Mesenchymal stem cell (in vitro differentiated cells and primary cell): ENCODE measurements around the gene ALDH3A2.

Source experiments
- DNase-seq: peaks from one replicate; pipeline ENCODE4 v3.0.0-alpha.2; 2013
- H2AFZ ChIP-seq: one replicate; pipeline ENCODE4 v1.6.1; 2013; ENCODE audit warnings: low read depth, mild to moderate bottlenecking, control low read depth, inconsistent platforms, low read length, moderate library complexity
- H2AK5ac ChIP-seq: 2 replicates; pipeline ENCODE4 v1.6.1; 2013; ENCODE audit warnings: low read length, moderate library complexity, mild to moderate bottlenecking, inconsistent platforms; ENCODE audit not compliant: severe bottlenecking
- H2BK120ac ChIP-seq: one replicate; pipeline ENCODE4 v1.6.1; 2013; ENCODE audit warnings: low read depth, mild to moderate bottlenecking, inconsistent platforms, low read length, moderate library complexity
- H2BK12ac ChIP-seq, 2 experiments: one replicate each; pipeline ENCODE4 v1.6.1; 2013; ENCODE audit warnings: inconsistent platforms in 2 of 2, low read length in 2 of 2, mild to moderate bottlenecking in 2 of 2, moderate library complexity in 2 of 2, control low read depth in 1 of 2
- H2BK15ac ChIP-seq: one replicate; pipeline ENCODE4 v1.6.1; 2013; ENCODE audit warnings: mild to moderate bottlenecking, low read depth, inconsistent platforms; ENCODE audit not compliant: poor library complexity, severe bottlenecking
- H2BK5ac ChIP-seq: 2 replicates; pipeline ENCODE4 v1.6.1; 2013; ENCODE audit warnings: low read depth, mild to moderate bottlenecking, low read length, control low read depth, inconsistent platforms; ENCODE audit not compliant: poor library complexity, severe bottlenecking
- H3K14ac ChIP-seq, 2 experiments: one replicate each; pipeline ENCODE4 v1.6.1; 2013; ENCODE audit warnings: inconsistent platforms in 2 of 2, low read length in 2 of 2, control low read depth in 1 of 2, mild to moderate bottlenecking in 1 of 2, moderate library complexity in 1 of 2
- H3K18ac ChIP-seq, 2 experiments: one replicate each; pipeline ENCODE4 v1.6.1; 2013; ENCODE audit warnings: inconsistent platforms in 2 of 2, low read length in 2 of 2, control low read depth in 1 of 2, low read depth in 1 of 2, mild to moderate bottlenecking in 1 of 2
- H3K23ac ChIP-seq, 2 experiments: one replicate each; pipeline ENCODE4 v1.6.1; 2013; ENCODE audit warnings: inconsistent platforms in 2 of 2, low read length in 2 of 2, mild to moderate bottlenecking in 2 of 2, moderate library complexity in 2 of 2, control low read depth in 1 of 2
- H3K27ac ChIP-seq: 2 replicates; pipeline ENCODE4 v1.5.1; 2013; ENCODE audit warnings: mild to moderate bottlenecking, moderate library complexity, low read length, control low read depth, inconsistent platforms; ENCODE audit not compliant: poor library complexity, severe bottlenecking
- H3K27me3 ChIP-seq, 2 experiments: 2 replicates each; pipeline versions ENCODE4 v1.6.1 to v1.7.0; 2013; ENCODE audit warnings: low read length in 2 of 2, mild to moderate bottlenecking in 2 of 2, moderate library complexity in 2 of 2, control low read depth in 1 of 2, inconsistent platforms in 1 of 2; ENCODE audit not compliant: control insufficient read depth in 1 of 2, insufficient read depth in 1 of 2
- H3K36me3 ChIP-seq, 2 experiments: 2 replicates each; pipeline versions ENCODE4 v1.6.1 to v1.7.0; 2013; ENCODE audit warnings: low read length in 2 of 2, control low read depth in 1 of 2, inconsistent platforms in 1 of 2, low read depth in 1 of 2, mild to moderate bottlenecking in 1 of 2; ENCODE audit not compliant: insufficient read depth in 2 of 2, control insufficient read depth in 1 of 2
- H3K4ac ChIP-seq, 2 experiments: one replicate each; pipeline ENCODE4 v1.6.1; 2013; ENCODE audit warnings: inconsistent platforms in 2 of 2, low read length in 2 of 2, mild to moderate bottlenecking in 2 of 2, moderate library complexity in 2 of 2, control low read depth in 1 of 2, low read depth in 1 of 2
- H3K4me1 ChIP-seq: 2 replicates; pipeline ENCODE4 v1.6.1; 2013; ENCODE audit warnings: low read depth, low read length, control low read depth; ENCODE audit not compliant: control insufficient read depth, insufficient read depth
- H3K4me2 ChIP-seq: 2 replicates; pipeline ENCODE4 v1.6.1; 2013; ENCODE audit warnings: low read length, mild to moderate bottlenecking, inconsistent platforms; ENCODE audit not compliant: poor library complexity, severe bottlenecking
- H3K4me3 ChIP-seq, 2 experiments: 2 replicates each; pipeline versions ENCODE4 v1.5.1 to v1.7.0; 2013; ENCODE audit warnings: low read length in 2 of 2, mild to moderate bottlenecking in 2 of 2, control low read depth in 1 of 2, low read depth in 1 of 2; ENCODE audit not compliant: insufficient read depth in 1 of 2
- H3K79me1 ChIP-seq: replicated peaks from 2 replicates; pipeline ENCODE4 v1.6.1; 2013; ENCODE audit warnings: mild to moderate bottlenecking, control low read depth, low read length, inconsistent platforms; ENCODE audit not compliant: poor library complexity, severe bottlenecking
- H3K9ac ChIP-seq: 2 replicates; pipeline ENCODE4 v1.7.0; 2013; ENCODE audit warnings: mild to moderate bottlenecking, low read length, moderate library complexity
- H3K9me3 ChIP-seq: 2 replicates; pipeline ENCODE4 v1.7.0; 2013; ENCODE audit warnings: mild to moderate bottlenecking, low read length; ENCODE audit not compliant: control insufficient read depth
- H4K8ac ChIP-seq: one replicate; pipeline ENCODE4 v1.6.1; 2013; ENCODE audit warnings: inconsistent platforms, mild to moderate bottlenecking, low read length, moderate library complexity
- H4K91ac ChIP-seq: one replicate; pipeline ENCODE4 v1.6.1; 2013; ENCODE audit warnings: mild to moderate bottlenecking, low read length, inconsistent platforms
- WGBS: methylation state at CpG from one replicate; pipeline ENCODE4 v1.1.7; 2013; ENCODE audit warnings: mixed read lengths; 5-methylcytosine and 5-hydroxymethylcytosine counted together

The ALDH3A2 gene

GRCh38 chr17:19702217-19702641, 53.7 kb downstream of the ALDH3A2 start:
- no peak for DNase-seq
- no peak overlapping the region for H2BK120ac ChIP-seq
- H3K14ac ChIP-seq: no peak overlapping the region
- no peaks in the 10 kb centered on the region for H3K9me3 ChIP-seq
- H2AFZ ChIP-seq: no peak overlapping the region
- H4K8ac ChIP-seq: no peak overlapping the region
- H2BK12ac ChIP-seq: no peak overlapping the region
- 73% methylated on average over 3 of the region's 4 CpGs for WGBS
- H3K18ac ChIP-seq: no peak overlapping the region
- no peak overlapping the region for H3K9ac ChIP-seq
- no peak overlapping the region for H3K4me2 ChIP-seq
- H4K91ac ChIP-seq: no peak overlapping the region
- H2BK15ac ChIP-seq: no peak overlapping the region
- H3K27ac ChIP-seq: no peak overlapping the region
- H3K36me3 ChIP-seq: no peaks in the 10 kb centered on the region
- no peak overlapping the region for H3K4me3 ChIP-seq
- no peak overlapping the region for H3K4ac ChIP-seq
- peaks cover 16% of the 10 kb centered on the region for H3K4me1 ChIP-seq
- no peak overlapping the region for H2AK5ac ChIP-seq
- no peaks in the 10 kb centered on the region for H3K79me1 ChIP-seq
- no peaks in the 10 kb centered on the region for H3K27me3 ChIP-seq
- no peak overlapping the region for H3K23ac ChIP-seq
- no peak overlapping the region for H2BK5ac ChIP-seq

GRCh38 chr17:19703106-19703827, 54.7 kb downstream of the ALDH3A2 start:
- H3K4me2 ChIP-seq: no peak overlapping the region
- no peak overlapping the region for H2BK12ac ChIP-seq
- no peak overlapping the region for H3K9ac ChIP-seq
- WGBS: 75% methylated on average over 10 of the region's 10 CpGs
- H4K91ac ChIP-seq: no peak overlapping the region
- H2BK15ac ChIP-seq: no peak overlapping the region
- no peak overlapping the region for H2AK5ac ChIP-seq
- H3K4ac ChIP-seq: no peak overlapping the region
- no peak overlapping the region for H4K8ac ChIP-seq
- no peaks in the 10 kb centered on the region for H3K27me3 ChIP-seq
- no peaks in the 10 kb centered on the region for H3K36me3 ChIP-seq
- no peak overlapping the region for H3K18ac ChIP-seq
- H3K9me3 ChIP-seq: no peaks in the 10 kb centered on the region
- H3K14ac ChIP-seq: no peak overlapping the region
- no peaks in the 10 kb centered on the region for H3K79me1 ChIP-seq
- no peak overlapping the region for H3K27ac ChIP-seq
- no peak overlapping the region for H2BK120ac ChIP-seq
- no peak overlapping the region for H3K23ac ChIP-seq
- no peak overlapping the region for H2BK5ac ChIP-seq
- H3K4me3 ChIP-seq: no peak overlapping the region
- DNase-seq: no peak
- peaks cover 16% of the 10 kb centered on the region for H3K4me1 ChIP-seq
- H2AFZ ChIP-seq: no peak overlapping the region

- Histone ChIP-seq H3K9me3 (no peaks in the 10 kb centered on the region), H2AFZ (no peak overlapping the region), H2BK120ac (no peak overlapping the region), H3K27me3 (no peaks in the 10 kb centered on the region), H3K18ac (no peak overlapping the region), H3K36me3 (no peaks in the 10 kb centered on the region), H2BK12ac (no peak overlapping the region), H4K91ac (no peak overlapping the region), H3K4me1 (peaks cover 16% of the 10 kb centered on the region), H3K79me1 (no peaks in the 10 kb centered on the region), H3K27ac (no peak overlapping the region), H3K4me2 (no peak overlapping the region), H2BK5ac (no peak overlapping the region), H3K4me3 (no peak overlapping the region), H2BK15ac (no peak overlapping the region), H2AK5ac (no peak overlapping the region), H3K23ac (no peak overlapping the region), H3K4ac (no peak overlapping the region), H3K9ac (no peak overlapping the region), H4K8ac (no peak overlapping the region), H3K14ac (no peak overlapping the region)
- WGBS: 61% methylated on average over 14 of the region's 17 CpGs
- no peak for DNase-seq
Measured at GRCh38 chr17:19703828-19704613, 55.5 kb downstream of the ALDH3A2 start.

GRCh38 chr17:19705201-19705600, 56.6 kb downstream of the ALDH3A2 start:
- Histone ChIP-seq H3K4ac (no peak overlapping the region), H3K4me1 (peaks cover 16% of the 10 kb centered on the region), H3K23ac (no peak overlapping the region), H2AFZ (no peak overlapping the region), H3K9ac (no peak overlapping the region), H4K8ac (no peak overlapping the region), H3K18ac (no peak overlapping the region), H2BK12ac (no peak overlapping the region), H3K4me3 (no peak overlapping the region), H3K9me3 (no peaks in the 10 kb centered on the region), H3K14ac (no peak overlapping the region), H3K27ac (no peak overlapping the region), H2BK120ac (no peak overlapping the region), H3K79me1 (no peaks in the 10 kb centered on the region), H2AK5ac (no peak overlapping the region), H3K4me2 (no peak overlapping the region), H2BK5ac (no peak overlapping the region), H2BK15ac (peak overlapping the region; percentile 26), H3K36me3 (no peaks in the 10 kb centered on the region), H4K91ac (peak overlapping the region; percentile 18), H3K27me3 (no peaks in the 10 kb centered on the region)
- WGBS: 87% methylated on average over 13 of the region's 13 CpGs
- DNase-seq: no peak
